T-cell (primary cell): ENCODE data around the gene LSMEM2. TPM values are rescaled to one million over a fixed set of nuclear protein-coding genes. Genes with fewer than 3 reads are reported as not detected.

Experiments used
- ATAC-seq, 4 experiments: fragments of 200-7000 bp in 3 of 4; fragments of 150-1000 bp in 1 of 4; cut with Tn5 transposase; replicated peaks in 1 of 4; 1 replicate in 3 of 4; 2 replicates in 1 of 4; pipeline ENCODE4 v1.10.0; 2021; ENCODE audit warnings: moderate library complexity in 3 of 4, mild to moderate bottlenecking in 2 of 4, moderate number of reproducible peaks in 1 of 4
- CTCF ChIA-PET, 2 donors: fragments of 300-600 bp; sonication (Branson Sonifier 250); formaldehyde crosslinking; loops; one replicate each; lab custom pipeline; 2022; ENCODE audit warnings: antibody characterized with exemption in 2 of 2; lab: Charles Lee
- POLR2A ChIA-PET, 2 donors: fragments of 300-600 bp; sonication (Branson Sonifier 250); formaldehyde crosslinking; loops; one replicate each; lab custom pipeline; 2022; ENCODE audit warnings: antibody characterized with exemption in 2 of 2; lab: Charles Lee
- DNase-seq, 35 experiments: peaks; one replicate each; pipeline versions ENCODE4 v3.0.0 to v3.0.0-alpha.2; 2013 to 2023
- H3K27ac ChIP-seq: one replicate; pipeline ENCODE4 v1.5.1; 2013; ENCODE audit warnings: low read length
- H3K27me3 ChIP-seq, 2 experiments: replicated peaks in 1 of 2; 1 replicate in 1 of 2; 2 replicates in 1 of 2; pipeline versions ENCODE4 v1.6.1 to v1.7.0; 2013; ENCODE audit warnings: low read length in 1 of 2, mixed read lengths in 1 of 2; ENCODE audit not compliant: control insufficient read depth in 2 of 2, insufficient read depth in 2 of 2; ENCODE audit errors: extremely low read depth in 1 of 2
- H3K36me3 ChIP-seq, 2 donors: 1 replicate in 1 of 2; 2 replicates in 1 of 2; pipeline versions ENCODE4 v1.6.1 to v1.7.0; 2013; ENCODE audit warnings: low read length in 1 of 2; ENCODE audit not compliant: control insufficient read depth in 2 of 2, insufficient read depth in 1 of 2; ENCODE audit errors: extremely low read depth in 1 of 2
- H3K4me1 ChIP-seq, 2 experiments: 1 replicate in 1 of 2; 2 replicates in 1 of 2; pipeline versions ENCODE4 v1.6.1 to v1.7.0; 2013; ENCODE audit warnings: low read length in 2 of 2, mixed read lengths in 1 of 2; ENCODE audit not compliant: insufficient read depth in 2 of 2, control insufficient read depth in 1 of 2; ENCODE audit errors: extremely low read depth in 1 of 2
- H3K4me3 ChIP-seq, 2 donors: 1 replicate in 1 of 2; 2 replicates in 1 of 2; pipeline versions ENCODE4 v1.5.1 to v1.7.0; 2013; ENCODE audit warnings: mild to moderate bottlenecking in 2 of 2, low read length in 1 of 2, moderate library complexity in 1 of 2; ENCODE audit not compliant: control insufficient read depth in 1 of 2; ENCODE audit errors: extremely low read depth in 1 of 2
- H3K9me3 ChIP-seq: 2 replicates; pipeline ENCODE4 v1.7.0; 2013
- H3K27ac Mint-ChIP-seq, 2 donors: one replicate each; pipeline ENCODE4 v1.8.0; 2020 to 2021; ENCODE audit warnings: mild to moderate bottlenecking in 2 of 2, mixed read lengths in 2 of 2
- H3K27me3 Mint-ChIP-seq, 2 donors: one replicate each; pipeline ENCODE4 v1.8.0; 2021 to 2022; ENCODE audit warnings: mixed read lengths in 2 of 2
- H3K36me3 Mint-ChIP-seq: one replicate; pipeline ENCODE4 v1.8.0; 2021; ENCODE audit warnings: mixed read lengths
- H3K4me1 Mint-ChIP-seq, 3 donors: one replicate each; pipeline ENCODE4 v1.8.0; 2020 to 2022; ENCODE audit warnings: mixed read lengths in 3 of 3, mild to moderate bottlenecking in 1 of 3
- H3K4me3 Mint-ChIP-seq, 3 donors: one replicate each; pipeline ENCODE4 v1.8.0; 2020 to 2022; ENCODE audit warnings: mild to moderate bottlenecking in 3 of 3, mixed read lengths in 3 of 3, moderate library complexity in 3 of 3
- H3K9me3 Mint-ChIP-seq, 3 donors: one replicate each; pipeline ENCODE4 v1.8.0; 2020 to 2022; ENCODE audit warnings: mixed read lengths in 3 of 3
- WGBS: methylation state at CpG from one replicate; pipeline ENCODE4 v1.1.5; 2013; ENCODE audit warnings: missing lambda C conversion rate; ENCODE audit not compliant: insufficient coverage; 5-methylcytosine and 5-hydroxymethylcytosine counted together
- total RNA-seq, 35 experiments: library from RNA in 6 of 35; stranded (reverse) in 6 of 35; fragments of 120-200 nt in 1 of 35; gene quantifications; one replicate each; pipeline versions ENCODE4 v1.2.1 to v1.2.4 and lab custom pipeline; 2013 to 2026

LSMEM2 gene
- total RNA-seq, 5 donors from 2014 or later (not counting 1 experiment from before 2014, with no cell fraction given) = not detected

DNA sequence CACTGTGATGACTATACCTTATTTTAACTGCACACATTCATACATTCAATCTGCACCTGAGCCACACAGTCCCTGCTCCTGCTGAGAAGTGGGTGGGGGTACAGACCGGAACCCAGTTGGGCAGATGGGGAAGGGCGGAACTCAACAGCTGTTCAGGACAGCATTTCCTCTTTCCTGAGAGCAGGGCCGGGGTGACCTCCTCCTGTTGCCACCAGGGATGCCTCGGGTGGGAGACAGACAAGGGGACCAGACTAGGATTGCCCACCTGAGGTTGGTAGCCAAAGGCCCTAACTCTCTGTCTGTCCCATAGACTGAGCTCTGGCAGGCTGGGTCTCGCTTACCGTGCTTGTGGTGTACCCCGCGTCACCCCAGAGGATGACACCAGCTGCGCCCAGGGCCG lies 39.7 kb downstream of the LSMEM2 start:
- no peak for ATAC-seq
- ChIA-PET POLR2A (interaction anchor here in 1 of 2 donors (0.5 kb wide), 1 partner anchor 8 kb away, joined by 5 read pairs; no protein-coding TSS in a partner anchor), CTCF (interaction anchor here in 1 of 2 donors (0.7 kb wide), 1 partner anchor 18 kb away, joined by 3 read pairs; no protein-coding TSS in a partner anchor)
- peaks cover 6 to 68% of the 10 kb centered on the region in 2 experiments for H3K4me1 ChIP-seq
- H3K27me3 ChIP-seq = no peaks in the 10 kb centered on the region
- H3K36me3 Mint-ChIP-seq = no peaks in the 10 kb centered on the region
- H3K27me3 Mint-ChIP-seq = no peaks in the 10 kb centered on the region
- whole genome bisulfite sequencing = 78% methylated on average over 4 of the region's 10 CpGs
- H3K4me3 ChIP-seq = no peak overlapping the region
- H3K9me3 Mint-ChIP-seq = no peaks in the 10 kb centered on the region
- H3K27ac ChIP-seq = no peak overlapping the region
- no peak for DNase-seq
- H3K27ac Mint-ChIP-seq = peak overlapping the region in 1 of 2 donors; percentile 28
- H3K9me3 ChIP-seq = no peaks in the 10 kb centered on the region
- H3K36me3 ChIP-seq = no peaks in the 10 kb centered on the region
- no peak overlapping the region for H3K4me3 Mint-ChIP-seq
- H3K4me1 Mint-ChIP-seq = peaks cover 26 to 52% (median 37%) of the 10 kb centered on the region in 3 donors

DNA sequence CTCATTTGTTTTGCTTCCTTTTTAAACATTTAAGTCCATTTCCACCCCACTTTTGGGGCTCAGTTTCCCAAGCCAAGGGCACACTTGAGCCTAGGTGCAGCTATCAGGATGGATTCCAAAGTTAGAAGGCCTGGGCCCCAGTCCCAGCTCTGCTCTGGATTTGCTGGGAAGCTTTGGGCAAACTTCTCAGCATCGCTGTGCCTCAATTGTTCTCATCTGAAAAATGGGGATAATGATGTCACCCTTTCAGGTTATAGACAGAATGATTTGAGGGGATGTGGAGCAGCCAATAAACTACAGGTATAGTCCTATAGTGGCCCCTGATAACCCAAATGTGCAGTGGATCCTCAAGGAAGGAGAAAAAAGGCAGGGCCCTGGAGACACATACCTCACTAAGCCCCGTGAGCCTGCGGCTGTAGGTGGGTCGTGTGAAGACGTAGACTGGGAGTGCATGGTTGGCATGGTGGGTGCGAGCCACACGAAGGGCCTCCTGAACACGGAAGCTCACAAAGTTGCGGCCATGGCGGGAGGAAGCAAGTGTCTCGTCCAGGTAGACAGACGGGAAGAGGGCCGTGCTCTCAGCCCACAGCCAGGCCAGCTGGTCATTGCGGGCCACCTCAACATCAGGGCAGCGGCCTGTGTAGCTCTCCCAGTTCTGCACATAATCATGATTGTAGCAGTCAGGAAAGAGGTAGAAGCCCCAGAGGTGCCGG lies 40.5 kb downstream of the LSMEM2 start:
- 100% methylated on average over 4 of the region's 16 CpGs for WGBS
- CTCF ChIA-PET = no interaction called here
- Mint-ChIP-seq H3K27ac (no peak overlapping the region), H3K4me3 (peak overlapping the region in 2 of 3 donors; percentile 86 to 90), H3K9me3 (no peaks in the 10 kb centered on the region), H3K4me1 (peaks cover 26 to 55% (median 37%) of the 10 kb centered on the region in 3 donors), H3K36me3 (no peaks in the 10 kb centered on the region), H3K27me3 (no peaks in the 10 kb centered on the region)
- POLR2A ChIA-PET = interaction anchor here in 1 of 2 donors (0.5 kb wide), 1 partner anchor 9 kb away, joined by 5 read pairs; no protein-coding TSS in a partner anchor
- Histone ChIP-seq H3K4me3 (no peak overlapping the region), H3K9me3 (no peaks in the 10 kb centered on the region), H3K27ac (no peak overlapping the region), H3K4me1 (peaks cover 6 to 73% of the 10 kb centered on the region in 2 experiments), H3K27me3 (no peaks in the 10 kb centered on the region), H3K36me3 (no peaks in the 10 kb centered on the region)
- DNase-seq (no peak), ATAC-seq (no peak)

DNA sequence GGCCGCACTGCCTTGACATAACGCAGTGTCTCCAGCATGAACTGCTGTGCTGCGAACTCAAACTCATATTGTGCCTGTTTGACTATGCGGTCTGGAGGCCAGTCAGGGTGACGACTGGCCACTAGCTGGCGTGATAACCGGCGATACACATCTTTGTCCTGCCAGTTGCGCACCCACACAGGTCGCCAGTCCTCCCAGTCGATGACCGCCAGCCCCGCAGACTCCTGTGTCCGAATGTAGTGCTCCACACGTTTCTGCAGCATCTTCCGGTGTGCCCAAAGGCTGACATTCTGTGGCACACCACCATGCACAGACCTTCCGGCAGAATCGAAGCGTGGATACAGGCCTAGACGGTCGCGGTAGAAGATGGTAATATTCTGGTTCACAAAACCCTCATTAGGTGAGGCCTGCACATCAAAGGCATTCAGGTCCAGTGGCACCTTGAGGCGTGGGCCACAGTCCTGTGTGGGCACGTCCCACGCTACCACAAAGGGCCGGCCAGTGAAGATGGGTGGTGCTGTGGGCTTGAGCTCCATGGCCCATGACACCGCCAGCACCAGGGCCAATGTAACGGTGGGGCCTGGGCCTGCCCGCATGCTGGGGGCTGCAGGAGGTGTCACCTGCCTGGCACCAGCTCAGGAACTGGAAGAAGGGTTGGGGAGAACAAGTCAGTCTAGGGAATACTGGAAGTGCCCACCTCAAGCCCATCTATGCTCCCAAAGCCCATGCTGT lies 41.2 kb downstream of the LSMEM2 start:
- Mint-ChIP-seq H3K27me3 (no peaks in the 10 kb centered on the region), H3K9me3 (no peaks in the 10 kb centered on the region), H3K27ac (peak overlapping the region in 1 of 2 donors; percentile 90), H3K4me1 (peaks cover 31 to 60% (median 42%) of the 10 kb centered on the region in 3 donors), H3K4me3 (peak overlapping the region; percentile 82 to 90 (median 86)), H3K36me3 (no peaks in the 10 kb centered on the region)
- ChIA-PET POLR2A (no interaction called here), CTCF (no interaction called here)
- Histone ChIP-seq H3K36me3 (no peaks in the 10 kb centered on the region), H3K9me3 (no peaks in the 10 kb centered on the region), H3K27me3 (no peaks in the 10 kb centered on the region), H3K27ac (no peak overlapping the region), H3K4me1 (peaks cover 6 to 77% of the 10 kb centered on the region in 2 experiments), H3K4me3 (peak overlapping the region; percentile 80 to 84)
- DNase-seq = no peak
- no peak for ATAC-seq
- 96% methylated on average over 23 of the region's 29 CpGs for WGBS

DNA sequence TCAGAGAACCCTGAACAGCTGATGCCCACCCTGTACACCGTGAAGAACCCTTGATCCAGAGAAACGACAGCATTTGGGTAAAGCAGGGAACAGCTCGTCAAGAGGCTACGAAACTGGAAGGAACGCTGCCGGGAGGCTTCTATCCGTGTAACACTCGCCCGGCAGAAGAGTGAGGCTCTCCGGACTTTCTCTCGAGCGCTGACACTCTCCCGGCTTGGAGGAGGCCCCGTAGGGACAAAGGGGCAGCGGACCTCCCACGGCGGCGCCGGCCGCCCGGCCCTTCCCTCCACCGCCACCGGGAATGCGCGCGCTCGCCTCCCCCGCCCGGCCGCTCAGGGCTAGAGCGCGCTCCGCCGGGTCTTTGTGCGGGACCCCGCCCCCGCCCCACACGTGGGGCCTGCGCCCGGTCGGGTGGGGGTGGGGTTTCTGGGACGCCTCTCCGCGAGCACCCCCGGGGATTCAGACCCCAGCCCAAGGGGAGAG lies 42.0 kb downstream of the LSMEM2 start:
- peaks cover 34 to 57% (median 39%) of the 10 kb centered on the region in 3 donors for H3K4me1 Mint-ChIP-seq

DNA sequence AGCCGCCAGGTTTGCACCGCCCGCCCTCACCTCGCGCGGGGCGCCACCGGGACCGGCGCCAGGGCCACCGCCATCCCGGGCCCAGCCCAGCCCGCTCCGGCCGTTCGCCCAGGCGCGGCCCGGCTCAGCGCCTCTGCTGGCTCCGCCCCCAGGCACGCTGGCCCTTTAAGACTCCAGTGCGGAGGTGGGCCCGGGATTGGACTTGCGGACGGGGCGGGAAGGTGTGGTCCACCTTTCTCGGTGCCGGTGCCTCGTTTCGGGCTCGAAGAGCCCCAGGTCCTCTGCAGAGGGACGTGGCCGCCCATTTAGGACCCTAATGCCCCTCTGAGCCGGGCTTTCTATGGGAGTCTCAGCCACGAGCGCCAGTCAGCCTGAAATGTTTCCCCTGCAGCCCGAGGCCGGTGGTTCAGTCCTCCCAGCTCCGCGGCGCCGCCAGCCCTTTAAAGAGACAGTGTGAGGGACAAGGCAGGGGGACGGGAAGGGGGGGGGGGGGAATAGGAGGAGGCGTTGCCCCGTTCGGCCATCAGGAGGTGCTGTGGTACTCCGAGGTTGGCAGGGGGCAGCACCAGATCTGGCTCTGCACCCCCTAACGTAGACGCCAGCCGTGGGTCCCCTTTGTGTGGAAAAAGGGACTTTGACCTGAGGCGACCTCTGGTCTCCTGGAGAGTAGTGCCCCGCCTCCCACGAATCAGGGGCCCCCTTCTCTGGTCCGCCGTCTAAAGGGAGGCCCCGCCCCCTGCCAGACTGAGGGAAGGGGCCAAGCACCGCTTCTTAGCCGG lies 42.6 kb downstream of the LSMEM2 start:
- peaks cover 28 to 57% (median 38%) of the 10 kb centered on the region in 3 donors for H3K4me1 Mint-ChIP-seq
- H3K4me3 Mint-ChIP-seq = peak overlapping the region; percentile 80 to 86 (median 80)
- H3K4me3 ChIP-seq = peak overlapping the region; percentile 80 to 84
- H3K9me3 ChIP-seq = no peaks in the 10 kb centered on the region
- H3K27me3 Mint-ChIP-seq = no peaks in the 10 kb centered on the region
- peaks cover 0 to 6% of the 10 kb centered on the region in 2 donors for H3K36me3 ChIP-seq
- ChIA-PET POLR2A (interaction anchor here in 1 of 2 donors (0.6 kb wide), 1 partner anchor 22 kb away, joined by 13 read pairs; no protein-coding TSS in a partner anchor), CTCF (interaction anchor here (0.6 to 1.0 kb wide), 5 partner anchors 15 to 295 kb away, joined by 3 to 5 read pairs (median 4); partner anchors contain the start of genes HYAL3 (in 1 of the 2) and NAA80 (in 1 of the 2))
- H3K4me1 ChIP-seq = peaks cover 6 to 67% of the 10 kb centered on the region in 2 experiments
- ATAC-seq (peak; percentile 77 to 84 (median 80)), DNase-seq (peak; percentile 59 to 85 (median 75))
- H3K27ac ChIP-seq = peak overlapping the region; percentile 90
- no peaks in the 10 kb centered on the region for H3K36me3 Mint-ChIP-seq
- 3% methylated on average over 50 of the region's 59 CpGs for WGBS
- H3K27ac Mint-ChIP-seq = peak overlapping the region; percentile 91 to 96
- H3K9me3 Mint-ChIP-seq = no peaks in the 10 kb centered on the region
- no peaks in the 10 kb centered on the region for H3K27me3 ChIP-seq

More for the DNA sequence above, 42.0 kb downstream of the LSMEM2 start:
- ATAC-seq (peak; percentile 59 to 65 (median 62)), DNase-seq (peak in 9 of 35 experiments; percentile 28 to 70 (median 38))
- Mint-ChIP-seq H3K27ac (peak overlapping the region; percentile 73 to 90), H3K4me3 (peak overlapping the region; percentile 82 to 90 (median 86)), H3K36me3 (no peaks in the 10 kb centered on the region), H3K27me3 (no peaks in the 10 kb centered on the region), H3K9me3 (no peaks in the 10 kb centered on the region)
- ChIA-PET POLR2A (interaction anchor here in 1 of 2 donors (0.6 kb wide), 1 partner anchor 21 kb away, joined by 13 read pairs; no protein-coding TSS in a partner anchor), CTCF (interaction anchor here (0.6 to 1.0 kb wide), 5 partner anchors 16 to 295 kb away, joined by 3 to 5 read pairs (median 4); partner anchors contain the start of genes HYAL3 (in 1 of the 2) and NAA80 (in 1 of the 2))
- peaks cover 0 to 3% of the 10 kb centered on the region in 2 donors for H3K36me3 ChIP-seq
- peaks cover 6 to 73% of the 10 kb centered on the region in 2 experiments for H3K4me1 ChIP-seq
- H3K4me3 ChIP-seq = peak overlapping the region; percentile 80 to 84
- WGBS = 1% methylated on average over 34 of the region's 45 CpGs
- H3K9me3 ChIP-seq = no peaks in the 10 kb centered on the region
- H3K27ac ChIP-seq = peak overlapping the region; percentile 35
- H3K27me3 ChIP-seq = no peaks in the 10 kb centered on the region
